Stimulated activated naive CD4-positive, alpha-beta T cell (primary cell): ENCODE data around the gene CPN2.

Experiments used
- DNase-seq, 6 experiments: peaks; one replicate each; lab custom pipeline; 2025; lab: John Stamatoyannopoulos, UW

Gene CPN2

DNA sequence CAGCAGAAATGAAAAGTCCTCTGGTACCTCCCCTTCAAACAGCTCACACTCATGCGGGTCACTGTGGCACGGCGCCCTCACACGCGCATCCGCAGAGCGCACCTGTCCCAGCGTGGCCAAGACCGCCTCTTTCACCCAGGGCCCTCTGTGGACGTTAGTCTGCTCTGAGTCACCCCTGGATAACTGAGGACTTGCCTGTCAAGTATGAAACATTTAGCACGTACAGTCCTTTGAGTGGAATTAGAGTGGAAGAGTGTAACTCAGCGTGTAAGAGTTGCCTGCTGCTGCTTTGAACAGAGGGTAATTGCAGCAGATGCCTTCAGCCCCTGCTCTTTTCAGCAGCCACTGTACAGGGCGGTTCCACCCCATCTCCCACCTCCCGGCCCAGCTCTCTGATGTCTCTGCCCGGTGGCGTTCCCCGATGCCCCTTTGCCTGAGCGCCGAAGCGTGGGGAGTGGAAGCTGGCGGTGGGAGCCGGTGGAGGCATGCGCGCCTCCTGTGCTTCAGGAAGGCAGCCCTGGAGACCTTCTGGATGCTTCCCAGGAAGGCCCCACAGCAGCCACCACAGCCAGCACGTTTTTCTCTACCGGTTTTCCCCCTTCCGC is 23.0 kb downstream of the CPN2 start:
- DNase-seq: no peak

DNA sequence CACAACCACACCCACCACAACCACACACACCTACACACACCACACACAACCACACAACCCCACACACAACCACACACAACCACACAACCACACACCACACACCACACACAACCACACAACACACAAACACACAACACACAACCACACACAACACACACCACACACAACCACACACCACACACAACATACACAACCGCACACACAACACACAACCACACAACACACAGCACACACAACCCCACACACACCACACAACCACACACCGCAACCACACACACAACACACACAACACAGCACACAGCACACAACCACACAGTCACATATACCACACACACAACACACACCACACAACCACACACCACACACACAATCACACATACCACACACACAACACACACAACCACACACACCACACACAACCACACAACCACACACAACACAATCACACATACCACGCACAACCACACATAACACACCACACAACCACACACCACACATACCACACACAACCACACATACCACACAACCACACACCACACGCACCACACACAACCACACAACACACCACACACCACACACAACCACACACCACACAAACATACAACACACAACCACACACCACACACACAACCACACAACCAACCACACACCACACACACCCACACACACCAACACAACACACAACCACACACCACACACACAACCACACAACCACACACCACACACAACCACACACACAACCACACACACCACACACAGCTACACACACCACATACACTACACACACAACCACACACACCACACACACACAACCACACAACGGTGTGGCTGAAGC is 23.7 kb downstream of the CPN2 start:
- no peak for DNase-seq

DNA sequence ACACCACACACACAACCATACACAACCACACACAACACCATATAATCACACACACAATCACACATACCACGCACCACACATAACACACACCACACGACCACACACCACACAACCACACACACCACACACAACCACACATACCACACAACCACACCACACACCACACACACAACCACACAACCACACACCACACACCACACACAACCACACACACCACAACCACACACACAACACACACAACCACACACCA is 24.2 kb downstream of the CPN2 start:
- no peak for DNase-seq

GRCh38 chr3:194326192-194326967 is 24.7 kb downstream of the CPN2 start:
- DNase-seq: no peak

DNA sequence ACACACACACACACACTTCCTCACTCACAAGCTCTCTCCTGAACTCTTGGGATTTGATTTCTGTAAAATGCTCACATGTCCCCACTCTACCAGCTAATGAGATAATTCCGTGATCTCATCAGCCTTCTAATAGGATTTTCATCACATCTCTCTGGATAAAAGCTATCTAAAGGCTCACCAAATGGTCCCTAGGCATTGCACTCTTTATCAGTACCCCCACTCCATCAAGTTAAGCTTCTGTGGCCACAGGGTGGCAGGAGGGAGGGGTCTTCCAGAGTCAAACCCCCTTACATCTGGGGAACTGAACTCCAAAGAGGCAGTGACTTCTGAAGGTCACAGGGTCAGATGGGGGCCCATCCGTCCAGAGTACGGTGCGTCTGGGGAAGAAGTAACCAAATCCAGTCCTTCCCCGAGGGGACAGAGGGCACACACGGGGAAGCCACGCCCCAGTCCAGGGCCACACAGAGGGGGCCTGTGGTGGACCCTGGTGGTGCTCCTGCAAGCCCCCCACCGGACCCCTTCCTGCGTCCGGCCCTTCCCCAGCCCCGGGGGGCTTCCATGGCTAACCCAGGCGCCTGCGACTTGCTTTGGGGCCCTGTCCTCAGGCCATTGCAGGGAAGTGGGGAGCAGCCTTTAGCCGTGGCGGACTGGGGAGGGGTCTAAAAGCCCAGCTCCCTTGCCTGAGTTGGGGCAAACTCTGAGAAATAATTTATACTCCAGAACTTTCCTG is 25.5 kb downstream of the CPN2 start:
- no peak for DNase-seq

GRCh38 chr3:194324823-194325327 is 26.3 kb downstream of the CPN2 start:
- DNase-seq: no peak

DNA sequence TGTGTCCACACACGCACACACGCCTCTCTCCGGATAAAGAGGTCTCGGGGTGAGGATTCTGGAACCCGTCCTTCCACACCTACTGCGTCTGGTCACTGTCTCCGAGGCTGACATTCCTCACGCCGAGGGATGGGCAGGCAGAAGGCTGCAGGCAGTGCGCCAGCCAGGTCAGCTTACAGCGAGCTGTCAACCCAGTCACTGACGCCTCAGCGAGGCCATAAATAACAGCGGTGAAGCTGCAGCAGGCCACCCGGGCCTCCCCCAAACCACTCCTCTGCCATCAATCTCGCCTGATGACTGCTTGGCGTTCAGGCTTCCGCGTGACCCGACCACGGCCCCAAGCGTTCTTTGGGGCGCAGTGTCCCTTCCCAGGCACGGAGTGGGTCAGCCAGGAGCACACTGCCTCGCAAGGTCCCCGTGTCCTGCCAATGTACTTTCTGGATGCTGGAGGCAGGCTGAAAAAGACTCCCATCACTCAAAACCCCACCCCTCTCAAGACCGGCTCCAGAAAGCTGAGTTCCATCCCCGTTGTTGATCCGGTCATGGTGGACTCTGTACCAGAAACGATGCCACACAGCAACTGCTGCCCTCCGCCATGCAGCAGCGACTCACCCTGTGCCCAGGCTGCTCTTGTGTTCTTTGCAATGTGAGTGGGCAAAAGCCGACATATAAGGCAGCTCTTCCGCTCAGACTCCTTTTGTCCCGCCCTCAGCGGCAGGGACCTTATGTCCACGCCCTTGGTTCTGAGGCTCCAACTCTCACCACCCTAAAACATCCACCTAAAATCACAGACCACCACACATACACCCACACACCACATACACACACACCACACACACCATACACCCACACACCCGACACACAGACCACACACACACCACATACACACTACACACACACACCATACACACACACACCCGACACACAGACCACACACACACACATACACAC is 27.1 kb downstream of the CPN2 start:
- DNase-seq: no peak

GRCh38 chr3:194322678-194323211 is 28.4 kb downstream of the CPN2 start:
- no peak for DNase-seq

DNA sequence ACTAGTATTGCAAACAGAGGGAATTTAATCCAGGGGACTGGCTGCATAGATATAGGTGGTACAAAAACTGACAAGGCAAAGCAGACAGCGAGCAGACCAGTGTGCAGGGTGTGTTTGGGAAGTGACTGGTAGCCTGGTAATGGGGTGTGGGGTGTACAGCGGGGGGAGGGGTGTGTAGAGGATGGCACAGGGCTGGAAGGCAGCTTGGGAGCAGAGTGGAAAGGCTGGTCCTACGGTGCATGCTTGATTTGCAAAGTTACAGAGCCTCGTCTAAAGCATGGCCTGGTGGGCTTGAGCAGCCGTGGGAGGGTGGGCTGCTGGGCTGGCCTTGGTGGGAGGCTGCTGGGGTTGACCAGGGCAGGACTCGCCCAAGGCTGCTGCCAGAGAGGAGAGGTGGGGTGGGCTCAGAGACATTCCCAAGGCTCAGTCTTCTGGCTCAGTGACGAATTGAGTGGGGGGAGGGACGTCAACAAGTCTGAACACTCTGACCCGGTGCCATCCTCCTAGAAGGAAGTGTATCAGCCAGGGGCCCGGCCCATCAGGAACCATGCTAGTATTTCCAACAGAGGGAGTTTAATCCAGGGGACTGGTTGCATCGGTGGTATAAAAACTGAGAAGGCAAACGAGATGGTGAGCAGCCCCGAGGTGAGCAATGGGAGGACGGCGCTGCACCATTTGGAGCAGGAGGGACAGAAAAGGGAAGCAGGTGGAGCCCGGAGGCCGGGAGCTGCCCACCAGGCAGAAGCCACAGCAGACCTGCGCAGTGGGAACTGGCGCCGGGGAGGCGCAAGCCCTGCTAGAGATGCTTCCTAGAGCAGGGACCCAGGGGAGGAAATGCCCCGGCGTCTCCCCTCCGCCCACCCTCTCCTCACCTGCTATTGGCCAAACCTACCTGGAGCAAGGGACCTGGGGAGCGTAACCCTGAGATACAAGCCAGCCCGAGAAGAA is 29.2 kb downstream of the CPN2 start:
- DNase-seq: no peak

GRCh38 chr3:194320744-194321243 is 30.3 kb downstream of the CPN2 start:
- no peak for DNase-seq

- no peak for DNase-seq
These were observed 31.0 kb downstream of the CPN2 start for GRCh38 chr3:194320100-194320499.

- DNase-seq: no peak
These were observed 32.5 kb downstream of the CPN2 start for GRCh38 chr3:194318511-194319161.

- DNase-seq: no peak
These were observed 34.2 kb downstream of the CPN2 start for GRCh38 chr3:194316918-194317317.

GRCh38 chr3:194315965-194316361 is 35.2 kb downstream of the CPN2 start:
- no peak for DNase-seq

- peak; percentile 59 to 86 (median 75) for DNase-seq
These were observed 35.8 kb downstream of the CPN2 start for GRCh38 chr3:194315088-194315964.

- DNase-seq: no peak
These were observed 36.6 kb downstream of the CPN2 start for GRCh38 chr3:194314388-194315068.
